ENCODE results near the gene MX2.

- TF ChIP-seq CTCF (IDR thresholded peaks at IDR 0.05) (no peak), POLR2A (IDR thresholded peaks at IDR 0.05) (no peak)
Observed at GRCh38 chr21:41447356-41447755, 85.5 kb downstream of the MX2 start.
